GM23338 (cell line): ENCODE results near the gene IZUMO2. TPM values are rescaled to one million over a fixed set of nuclear protein-coding genes. Genes with fewer than 3 reads are reported as not detected.

Experiments used
- ATAC-seq: fragments of 200-7000 bp; cut with Tn5 transposase; 3 replicates; pipeline ENCODE4 v1.9.1; 2020
- DNase-seq: peaks from one replicate; pipeline ENCODE4 v3.0.0-alpha.2; 2015; ENCODE audit warnings: low spot score
- H2AFZ ChIP-seq: fragments of 200-600 bp; sonication (generic); 2 replicates; pipeline ENCODE4 v1.8.0; 2016; ENCODE audit warnings: antibody characterized with exemption, mild to moderate bottlenecking, moderate library complexity
- H3F3A ChIP-seq: fragments of 200-600 bp; sonication (generic); replicated peaks from 2 replicates; pipeline ENCODE4 v1.8.0; 2017; ENCODE audit warnings: antibody characterized with exemption, mixed run types, low read depth
- H3K27ac ChIP-seq: fragments of 200-600 bp; sonication (generic); 2 replicates; pipeline ENCODE4 v1.6.1; 2016; ENCODE audit warnings: low read depth
- H3K27me3 ChIP-seq: fragments of 200-600 bp; sonication (generic); 2 replicates; pipeline ENCODE4 v1.8.0; 2016; ENCODE audit warnings: mild to moderate bottlenecking, mixed run types, moderate library complexity; ENCODE audit not compliant: insufficient read depth
- H3K36me3 ChIP-seq: fragments of 200-600 bp; sonication (generic); 2 replicates; pipeline ENCODE4 v1.8.0; 2016; ENCODE audit warnings: mild to moderate bottlenecking; ENCODE audit not compliant: insufficient read depth
- H3K4me1 ChIP-seq: fragments of 200-600 bp; sonication (generic); 2 replicates; pipeline ENCODE4 v1.8.0; 2016; ENCODE audit warnings: mild to moderate bottlenecking, moderate library complexity; ENCODE audit not compliant: insufficient read depth
- H3K4me2 ChIP-seq: fragments of 200-600 bp; sonication (generic); 2 replicates; pipeline ENCODE4 v1.7.1; 2017; ENCODE audit warnings: mixed run types
- H3K4me3 ChIP-seq: fragments of 200-600 bp; sonication (generic); 2 replicates; pipeline ENCODE4 v1.6.1; 2016; ENCODE audit warnings: mixed run types
- H3K79me2 ChIP-seq: fragments of 200-600 bp; sonication (generic); replicated peaks from 2 replicates; pipeline ENCODE4 v1.8.0; 2017; ENCODE audit warnings: mild to moderate bottlenecking; ENCODE audit not compliant: insufficient read depth
- H3K9me2 ChIP-seq: fragments of 200-600 bp; sonication (generic); 2 replicates; pipeline ENCODE4 v1.8.0; 2017; ENCODE audit not compliant: insufficient read depth
- H4K20me1 ChIP-seq: fragments of 200-600 bp; sonication (generic); replicated peaks from 2 replicates; pipeline ENCODE4 v1.8.0; 2017; ENCODE audit warnings: mild to moderate bottlenecking; ENCODE audit not compliant: insufficient read depth
- H3K27ac Mint-ChIP-seq: 2 replicates; pipeline ENCODE4 v1.8.0; 2020; ENCODE audit warnings: inconsistent platforms, mild to moderate bottlenecking, moderate library complexity, mixed read lengths
- H3K27me3 Mint-ChIP-seq: 3 replicates; pipeline ENCODE4 v1.8.0; 2022; ENCODE audit warnings: low read depth, mild to moderate bottlenecking, moderate library complexity, mixed read lengths, inconsistent platforms; ENCODE audit not compliant: insufficient read depth, poor library complexity
- H3K36me3 Mint-ChIP-seq: 3 replicates; pipeline ENCODE4 v1.8.0; 2021; ENCODE audit warnings: low read depth, mild to moderate bottlenecking, inconsistent platforms, moderate library complexity, mixed read lengths
- H3K4me1 Mint-ChIP-seq: 3 replicates; pipeline ENCODE4 v1.8.0; 2020; ENCODE audit warnings: mild to moderate bottlenecking, inconsistent platforms, mixed read lengths
- H3K4me3 Mint-ChIP-seq: 3 replicates; pipeline ENCODE4 v1.8.0; 2021; ENCODE audit warnings: moderate library complexity, mild to moderate bottlenecking, inconsistent platforms, mixed read lengths
- H3K9me3 Mint-ChIP-seq: 3 replicates; pipeline ENCODE4 v1.8.0; 2020; ENCODE audit warnings: moderate library complexity, mild to moderate bottlenecking, inconsistent platforms, mixed read lengths
- CREB1 ChIP-seq: fragments of 250-450 bp; sonication (Bioruptor Pico); IDR thresholded peaks from 2 replicates; pipeline ENCODE4 v1.5.0; 2020; ENCODE audit warnings: low read depth, mild to moderate bottlenecking, moderate library complexity
- CTCF ChIP-seq, 2 experiments: fragments of 200-600 bp in 1 of 2; sonication (generic) in 1 of 2; conservative IDR thresholded peaks; 2 replicates each; pipeline versions ENCODE4 v1.5.1 to v1.6.1; 2016 to 2017; ENCODE audit warnings: antibody characterized with exemption in 2 of 2, low read depth in 2 of 2, mild to moderate bottlenecking in 2 of 2, moderate library complexity in 1 of 2
- ETS1 ChIP-seq: IDR thresholded peaks from 2 replicates; pipeline ENCODE4 v1.6.1; 2016; ENCODE audit warnings: antibody characterized with exemption
- EZH2 ChIP-seq: fragments of 200-600 bp; sonication (generic); IDR thresholded peaks from one replicate; pipeline ENCODE4 v1.8.0; 2017; ENCODE audit warnings: antibody characterized with exemption, mild to moderate bottlenecking, low read depth; ENCODE audit not compliant: unreplicated experiment
- EZH2phosphoT487 ChIP-seq: fragments of 200-600 bp; sonication (generic); IDR thresholded peaks from one replicate; pipeline ENCODE4 v1.8.1; 2018; ENCODE audit warnings: antibody characterized with exemption; ENCODE audit not compliant: unreplicated experiment
- JUNB ChIP-seq: IDR thresholded peaks from one replicate; pipeline ENCODE4 v1.6.1; 2016; ENCODE audit warnings: antibody characterized with exemption; ENCODE audit not compliant: unreplicated experiment
- NANOG ChIP-seq: IDR thresholded peaks from 2 replicates; pipeline ENCODE4 v1.6.1; 2016; ENCODE audit warnings: antibody characterized with exemption, borderline replicate concordance
- POLR2AphosphoS5 ChIP-seq: IDR thresholded peaks from 2 replicates; pipeline ENCODE4 v1.6.1; 2016; ENCODE audit warnings: antibody characterized with exemption, low read depth
- STAT1 ChIP-seq: IDR thresholded peaks from one replicate; pipeline ENCODE4 v1.6.1; 2016; ENCODE audit warnings: antibody characterized with exemption; ENCODE audit not compliant: unreplicated experiment
- ZNF114 ChIP-seq: fragments of 250-450 bp; sonication (Bioruptor Pico); IDR thresholded peaks from 2 replicates; pipeline ENCODE4 v1.5.0; 2020; ENCODE audit warnings: mild to moderate bottlenecking, moderate library complexity
- ZNF331 ChIP-seq: fragments of 250-450 bp; sonication (Bioruptor Pico); IDR thresholded peaks from 2 replicates; pipeline ENCODE4 v1.5.0; 2020; ENCODE audit warnings: low read depth, mild to moderate bottlenecking, moderate library complexity
- polyA plus RNA-seq: library from polyadenylated mRNA; unstranded; fragments of >200 nt; fragmentation: Nextera tagmentation; extraction: Ambion mirVana; gene quantifications from 2 replicates; pipeline ENCODE4 v1.2.1, GENCODE V29; 2016
- total RNA-seq: library from RNA; depleted of rRNA; stranded (reverse); fragments of >200 nt; shearing (Covaris generic); gene quantifications from 2 replicates; pipeline ENCODE4 v1.2.3, GENCODE V29; 2014
- TF ChIP-seq, protein P1 (sequence below): fragments of 250-450 bp; sonication (Bioruptor Pico); IDR thresholded peaks from 2 replicates; pipeline ENCODE4 v1.5.0; 2020; ENCODE audit warnings: mild to moderate bottlenecking, moderate library complexity
- TF ChIP-seq, protein P2 (sequence below): IDR thresholded peaks from one replicate; pipeline ENCODE4 v1.6.1; 2018; ENCODE audit warnings: antibody characterized with exemption; ENCODE audit not compliant: unreplicated experiment

Gene IZUMO2
- total and polyA plus RNA-seq, 2 experiments from 2014 or later, result 3.1 to 5.0 TPM

DNA sequence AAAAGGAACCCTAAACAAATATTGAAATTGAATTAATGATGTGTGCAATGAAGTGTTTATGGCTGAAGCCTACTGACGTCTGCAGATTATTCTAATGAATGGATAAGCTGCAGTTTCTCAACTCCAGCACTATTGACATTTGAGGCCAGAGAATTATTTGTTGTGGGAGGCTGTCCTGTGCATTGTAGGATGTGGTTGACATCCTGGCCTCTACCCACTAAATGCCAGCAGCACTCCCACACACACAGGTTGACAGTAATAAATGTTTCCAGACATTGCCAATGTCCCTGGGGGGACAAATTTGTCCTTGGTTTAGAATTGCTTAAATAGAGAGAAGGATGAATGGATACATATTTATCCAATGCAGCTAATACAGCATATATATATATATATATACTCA, 21.1 kb upstream of the IZUMO2 start:
- Histone ChIP-seq H3K4me1 (no peaks in the 10 kb centered on the region), H3K27ac (no peak overlapping the region), H3K79me2 (no peaks in the 10 kb centered on the region), H4K20me1 (no peaks in the 10 kb centered on the region), H3K9me2 (no peaks in the 10 kb centered on the region), H3K36me3 (no peaks in the 10 kb centered on the region), H3F3A (no peaks in the 10 kb centered on the region), H3K4me3 (no peak overlapping the region), H3K27me3 (no peaks in the 10 kb centered on the region), H2AFZ (no peak overlapping the region), H3K4me2 (no peak overlapping the region)
- no peak overlapping the region for H3K4me3 Mint-ChIP-seq
- H3K4me1 Mint-ChIP-seq, result no peaks in the 10 kb centered on the region
- H3K27ac Mint-ChIP-seq, result no peak overlapping the region
- TF ChIP-seq, protein P1, sequence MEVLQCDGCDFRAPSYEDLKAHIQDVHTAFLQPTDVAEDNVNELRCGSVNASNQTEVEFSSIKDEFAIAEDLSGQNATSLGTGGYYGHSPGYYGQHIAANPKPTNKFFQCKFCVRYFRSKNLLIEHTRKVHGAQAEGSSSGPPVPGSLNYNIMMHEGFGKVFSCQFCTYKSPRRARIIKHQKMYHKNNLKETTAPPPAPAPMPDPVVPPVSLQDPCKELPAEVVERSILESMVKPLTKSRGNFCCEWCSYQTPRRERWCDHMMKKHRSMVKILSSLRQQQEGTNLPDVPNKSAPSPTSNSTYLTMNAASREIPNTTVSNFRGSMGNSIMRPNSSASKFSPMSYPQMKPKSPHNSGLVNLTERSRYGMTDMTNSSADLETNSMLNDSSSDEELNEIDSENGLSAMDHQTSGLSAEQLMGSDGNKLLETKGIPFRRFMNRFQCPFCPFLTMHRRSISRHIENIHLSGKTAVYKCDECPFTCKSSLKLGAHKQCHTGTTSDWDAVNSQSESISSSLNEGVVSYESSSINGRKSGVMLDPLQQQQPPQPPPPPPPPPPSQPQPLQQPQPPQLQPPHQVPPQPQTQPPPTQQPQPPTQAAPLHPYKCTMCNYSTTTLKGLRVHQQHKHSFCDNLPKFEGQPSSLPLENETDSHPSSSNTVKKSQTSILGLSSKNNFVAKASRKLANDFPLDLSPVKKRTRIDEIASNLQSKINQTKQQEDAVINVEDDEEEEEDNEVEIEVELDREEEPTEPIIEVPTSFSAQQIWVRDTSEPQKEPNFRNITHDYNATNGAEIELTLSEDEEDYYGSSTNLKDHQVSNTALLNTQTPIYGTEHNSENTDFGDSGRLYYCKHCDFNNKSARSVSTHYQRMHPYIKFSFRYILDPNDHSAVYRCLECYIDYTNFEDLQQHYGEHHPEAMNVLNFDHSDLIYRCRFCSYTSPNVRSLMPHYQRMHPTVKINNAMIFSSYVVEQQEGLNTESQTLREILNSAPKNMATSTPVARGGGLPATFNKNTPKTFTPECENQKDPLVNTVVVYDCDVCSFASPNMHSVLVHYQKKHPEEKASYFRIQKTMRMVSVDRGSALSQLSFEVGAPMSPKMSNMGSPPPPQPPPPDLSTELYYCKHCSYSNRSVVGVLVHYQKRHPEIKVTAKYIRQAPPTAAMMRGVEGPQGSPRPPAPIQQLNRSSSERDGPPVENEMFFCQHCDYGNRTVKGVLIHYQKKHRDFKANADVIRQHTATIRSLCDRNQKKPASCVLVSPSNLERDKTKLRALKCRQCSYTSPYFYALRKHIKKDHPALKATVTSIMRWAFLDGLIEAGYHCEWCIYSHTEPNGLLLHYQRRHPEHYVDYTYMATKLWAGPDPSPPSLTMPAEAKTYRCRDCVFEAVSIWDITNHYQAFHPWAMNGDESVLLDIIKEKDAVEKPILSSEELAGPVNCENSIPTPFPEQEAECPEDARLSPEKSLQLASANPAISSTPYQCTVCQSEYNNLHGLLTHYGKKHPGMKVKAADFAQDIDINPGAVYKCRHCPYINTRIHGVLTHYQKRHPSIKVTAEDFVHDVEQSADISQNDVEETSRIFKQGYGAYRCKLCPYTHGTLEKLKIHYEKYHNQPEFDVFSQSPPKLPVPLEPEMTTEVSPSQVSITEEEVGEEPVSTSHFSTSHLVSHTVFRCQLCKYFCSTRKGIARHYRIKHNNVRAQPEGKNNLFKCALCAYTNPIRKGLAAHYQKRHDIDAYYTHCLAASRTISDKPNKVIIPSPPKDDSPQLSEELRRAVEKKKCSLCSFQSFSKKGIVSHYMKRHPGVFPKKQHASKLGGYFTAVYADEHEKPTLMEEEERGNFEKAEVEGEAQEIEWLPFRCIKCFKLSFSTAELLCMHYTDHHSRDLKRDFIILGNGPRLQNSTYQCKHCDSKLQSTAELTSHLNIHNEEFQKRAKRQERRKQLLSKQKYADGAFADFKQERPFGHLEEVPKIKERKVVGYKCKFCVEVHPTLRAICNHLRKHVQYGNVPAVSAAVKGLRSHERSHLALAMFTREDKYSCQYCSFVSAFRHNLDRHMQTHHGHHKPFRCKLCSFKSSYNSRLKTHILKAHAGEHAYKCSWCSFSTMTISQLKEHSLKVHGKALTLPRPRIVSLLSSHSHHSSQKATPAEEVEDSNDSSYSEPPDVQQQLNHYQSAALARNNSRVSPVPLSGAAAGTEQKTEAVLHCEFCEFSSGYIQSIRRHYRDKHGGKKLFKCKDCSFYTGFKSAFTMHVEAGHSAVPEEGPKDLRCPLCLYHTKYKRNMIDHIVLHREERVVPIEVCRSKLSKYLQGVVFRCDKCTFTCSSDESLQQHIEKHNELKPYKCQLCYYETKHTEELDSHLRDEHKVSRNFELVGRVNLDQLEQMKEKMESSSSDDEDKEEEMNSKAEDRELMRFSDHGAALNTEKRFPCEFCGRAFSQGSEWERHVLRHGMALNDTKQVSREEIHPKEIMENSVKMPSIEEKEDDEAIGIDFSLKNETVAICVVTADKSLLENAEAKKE (CRISPR knock-in tag), result no peak
- TF ChIP-seq EZH2, result no peak
- TF ChIP-seq CREB1 (CRISPR knock-in tag), result no peak
- TF ChIP-seq STAT1, result no peak
- TF ChIP-seq EZH2phosphoT487, result no peak
- no peak for TF ChIP-seq ETS1
- TF ChIP-seq POLR2AphosphoS5, result no peak
- TF ChIP-seq ZNF331 (CRISPR knock-in tag), result no peak
- TF ChIP-seq ZNF114 (CRISPR knock-in tag), result no peak
- TF ChIP-seq JUNB, result no peak
- TF ChIP-seq NANOG, result no peak
- TF ChIP-seq, protein P2, sequence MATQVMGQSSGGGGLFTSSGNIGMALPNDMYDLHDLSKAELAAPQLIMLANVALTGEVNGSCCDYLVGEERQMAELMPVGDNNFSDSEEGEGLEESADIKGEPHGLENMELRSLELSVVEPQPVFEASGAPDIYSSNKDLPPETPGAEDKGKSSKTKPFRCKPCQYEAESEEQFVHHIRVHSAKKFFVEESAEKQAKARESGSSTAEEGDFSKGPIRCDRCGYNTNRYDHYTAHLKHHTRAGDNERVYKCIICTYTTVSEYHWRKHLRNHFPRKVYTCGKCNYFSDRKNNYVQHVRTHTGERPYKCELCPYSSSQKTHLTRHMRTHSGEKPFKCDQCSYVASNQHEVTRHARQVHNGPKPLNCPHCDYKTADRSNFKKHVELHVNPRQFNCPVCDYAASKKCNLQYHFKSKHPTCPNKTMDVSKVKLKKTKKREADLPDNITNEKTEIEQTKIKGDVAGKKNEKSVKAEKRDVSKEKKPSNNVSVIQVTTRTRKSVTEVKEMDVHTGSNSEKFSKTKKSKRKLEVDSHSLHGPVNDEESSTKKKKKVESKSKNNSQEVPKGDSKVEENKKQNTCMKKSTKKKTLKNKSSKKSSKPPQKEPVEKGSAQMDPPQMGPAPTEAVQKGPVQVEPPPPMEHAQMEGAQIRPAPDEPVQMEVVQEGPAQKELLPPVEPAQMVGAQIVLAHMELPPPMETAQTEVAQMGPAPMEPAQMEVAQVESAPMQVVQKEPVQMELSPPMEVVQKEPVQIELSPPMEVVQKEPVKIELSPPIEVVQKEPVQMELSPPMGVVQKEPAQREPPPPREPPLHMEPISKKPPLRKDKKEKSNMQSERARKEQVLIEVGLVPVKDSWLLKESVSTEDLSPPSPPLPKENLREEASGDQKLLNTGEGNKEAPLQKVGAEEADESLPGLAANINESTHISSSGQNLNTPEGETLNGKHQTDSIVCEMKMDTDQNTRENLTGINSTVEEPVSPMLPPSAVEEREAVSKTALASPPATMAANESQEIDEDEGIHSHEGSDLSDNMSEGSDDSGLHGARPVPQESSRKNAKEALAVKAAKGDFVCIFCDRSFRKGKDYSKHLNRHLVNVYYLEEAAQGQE, result no peak
- no peak for TF ChIP-seq CTCF (conservative IDR thresholded peaks at IDR 0.05; ENCODE audit: low read depth in 2 of 2)
- no peak for DNase-seq
- peaks cover 90% of the 10 kb centered on the region for H3K9me3 Mint-ChIP-seq
- peaks cover 2% of the 10 kb centered on the region for H3K27me3 Mint-ChIP-seq
- no peak for ATAC-seq
- H3K36me3 Mint-ChIP-seq, result peaks cover 28% of the 10 kb centered on the region; the same call in 2 of the 3 replicates
